GM21786 (cell line): ENCODE measurements around the gene HARBI1.

ENCODE experiments used
- ATAC-seq: cut with Tn5 transposase; IDR thresholded peaks from one replicate; pipeline ENCODE4 v1.9.1; 2021; ENCODE audit not compliant: unreplicated experiment

The HARBI1 gene

GRCh38 chr11:46555267-46556054 lies 61.6 kb downstream of the HARBI1 start:
- peak; percentile 65 for ATAC-seq

- no peak for ATAC-seq
Observed at GRCh38 chr11:46554213-46555147, 62.5 kb downstream of the HARBI1 start.

- ATAC-seq, result no peak
Observed at GRCh38 chr11:46553814-46554212, 63.2 kb downstream of the HARBI1 start.
